Pancreas (tissue), 10 donors: ENCODE data around the gene NPM1. TPM values are rescaled to one million over a fixed set of nuclear protein-coding genes. Genes with fewer than 3 reads are reported as not detected.
"Not testable (repeated sequence)": the region's sequence is repeated elsewhere in the genome, so short reads cannot be mapped to it uniquely, and the experiment has no call there.

Experiments used
- ATAC-seq, 4 donors: fragments of 200-7000 bp; cut with Tn5 transposase; one replicate each; pipeline versions ENCODE4 v1.8.0 to v1.9.1; 2020; ENCODE audit warnings: mild to moderate bottlenecking in 4 of 4, moderate library complexity in 4 of 4
- DNase-seq, 6 donors: peaks; one replicate each; pipeline ENCODE4 v3.0.0-alpha.2; 2020
- FAIRE-seq: peaks from 2 replicates; lab custom pipeline; 2012; peaks lifted over from hg19 to GRCh38; lab: Jason Lieb, UNC
- H3K27ac ChIP-seq, 4 donors: fragments of 200-600 bp; sonication (generic); 1 replicate in 3 of 4; 2 replicates in 1 of 4; pipeline versions ENCODE4 v1.5.0 to v1.8.0; 2020
- H3K27me3 ChIP-seq, 4 donors: fragments of 200-600 bp; one replicate each; pipeline ENCODE4 v1.8.0; 2021
- H3K36me3 ChIP-seq, 3 donors: fragments of 200-600 bp; sonication (generic) in 1 of 3; one replicate each; pipeline versions ENCODE4 v1.5.0 to v1.8.0; 2020 to 2021
- H3K4me1 ChIP-seq, 3 donors: fragments of 200-600 bp; one replicate each; pipeline ENCODE4 v1.8.0; 2021
- H3K4me3 ChIP-seq, 4 donors: fragments of 200-600 bp; sonication (generic) in 2 of 4; one replicate each; pipeline versions ENCODE4 v1.5.0 to v1.8.0; 2020 to 2021
- H3K9me3 ChIP-seq, 4 donors: fragments of 200-600 bp; one replicate each; pipeline ENCODE4 v1.8.0; 2021
- WGBS, 2 donors: extraction: QIAGEN DNeasy Blood & Tissue Kit; methylation state at CpG; one replicate each; pipeline ENCODE4 v1.1.7; 2013; 5-methylcytosine and 5-hydroxymethylcytosine counted together
- intact Hi-C, 3 donors: fragments of 100-400 bp; cut with DNase I; formaldehyde crosslinking; loops; one replicate each; pipeline versions ENCODE4 v1.11.1 to v1.14.2; 2022
- polyA plus RNA-seq, 2 donors: library from polyadenylated mRNA; stranded (reverse); fragments of 200-250 nt; gene quantifications; one replicate each; pipeline ENCODE4 v1.2.3, GENCODE V29; 2013
- total RNA-seq, 6 donors: library from RNA; stranded (reverse); fragmentation: NEBNext Ultra II Directional in 4 of 6; extraction: Animal tissue kit (Norgen Biotek cat#: 25700) in 4 of 6; gene quantifications; one replicate each; pipeline versions ENCODE4 v1.2.1 to v1.2.4, GENCODE V29; 2021 to 2023
- TF ChIP-seq, protein P1 (sequence below), 4 donors: fragments of 200-600 bp; sonication (generic) in 3 of 4; IDR thresholded peaks; one replicate each; pipeline versions ENCODE4 v1.5.0 to v1.8.0; 2021; ENCODE audit warnings: antibody characterized with exemption in 4 of 4
- donor health status: healthy with polysubstance abuse.
- donor health status: DM: no; HTN: no; CAD: no; lungs with moderate emphysema.
- donor health status: DM: no; HTN: no; CAD: no.
- donor health status: control.
- donor health status: control.
- donor health status: Bipolar disorder and iron deficiency.
- donor health status: DM: yes; HTN: yes; CAD: no.
- donor health status: DM: no; HTN: no; CAD: no.
- donor health status: DM: no; HTN: no; CAD: no.
- donor health status: DM: yes; HTN: yes; CAD: no.

Gene NPM1
- total and polyA plus RNA-seq, 8 donors: 412 to 942 (median 682) TPM

- Histone ChIP-seq H3K4me1 (no peaks in the 10 kb centered on the region), H3K4me3 (no peak overlapping the region), H3K36me3 (no peaks in the 10 kb centered on the region), H3K9me3 (no peaks in the 10 kb centered on the region), H3K27ac (no peak overlapping the region), H3K27me3 (no peaks in the 10 kb centered on the region)
- FAIRE-seq: no peak
- TF ChIP-seq, protein P1, sequence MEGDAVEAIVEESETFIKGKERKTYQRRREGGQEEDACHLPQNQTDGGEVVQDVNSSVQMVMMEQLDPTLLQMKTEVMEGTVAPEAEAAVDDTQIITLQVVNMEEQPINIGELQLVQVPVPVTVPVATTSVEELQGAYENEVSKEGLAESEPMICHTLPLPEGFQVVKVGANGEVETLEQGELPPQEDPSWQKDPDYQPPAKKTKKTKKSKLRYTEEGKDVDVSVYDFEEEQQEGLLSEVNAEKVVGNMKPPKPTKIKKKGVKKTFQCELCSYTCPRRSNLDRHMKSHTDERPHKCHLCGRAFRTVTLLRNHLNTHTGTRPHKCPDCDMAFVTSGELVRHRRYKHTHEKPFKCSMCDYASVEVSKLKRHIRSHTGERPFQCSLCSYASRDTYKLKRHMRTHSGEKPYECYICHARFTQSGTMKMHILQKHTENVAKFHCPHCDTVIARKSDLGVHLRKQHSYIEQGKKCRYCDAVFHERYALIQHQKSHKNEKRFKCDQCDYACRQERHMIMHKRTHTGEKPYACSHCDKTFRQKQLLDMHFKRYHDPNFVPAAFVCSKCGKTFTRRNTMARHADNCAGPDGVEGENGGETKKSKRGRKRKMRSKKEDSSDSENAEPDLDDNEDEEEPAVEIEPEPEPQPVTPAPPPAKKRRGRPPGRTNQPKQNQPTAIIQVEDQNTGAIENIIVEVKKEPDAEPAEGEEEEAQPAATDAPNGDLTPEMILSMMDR (IDR thresholded peaks at IDR 0.05): no peak
- intact Hi-C loops: loop anchor here in 1 of 3 donors (5.0 kb wide), 1 partner anchor 533 kb away; no protein-coding TSS in a partner anchor
- DNase-seq: no peak
- no peak for ATAC-seq
- WGBS, 2 donors: 89 to 91% methylated on average over 19 of the region's 19 CpGs
Observed at GRCh38 chr5:171344936-171345608, 42.6 kb upstream of the NPM1 start.

DNA sequence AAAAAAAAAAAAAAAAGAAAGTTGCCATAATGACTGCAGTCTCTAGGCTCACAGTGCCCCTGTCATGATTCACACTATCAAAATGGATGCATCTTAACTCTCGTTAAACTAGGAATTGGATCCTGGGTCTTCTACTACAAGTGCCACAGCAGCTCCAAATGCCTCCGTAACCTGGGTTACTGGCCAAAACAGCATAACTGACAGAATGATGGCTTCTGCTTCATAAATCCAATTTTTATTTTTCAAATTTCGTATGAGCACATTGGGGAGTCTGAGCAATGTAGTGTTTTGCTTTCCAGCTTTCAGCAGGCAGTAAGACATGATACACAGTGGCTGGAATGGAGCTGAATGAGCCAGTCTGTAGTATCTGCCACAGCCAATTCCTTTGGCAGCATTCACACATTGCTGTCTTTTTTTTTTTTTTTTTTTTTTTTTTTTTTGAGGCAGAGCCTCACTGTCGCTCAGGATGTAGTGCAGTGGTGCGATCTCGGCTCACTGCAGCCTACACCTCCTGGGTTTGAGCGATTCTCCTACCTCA is 36.0 kb upstream of the NPM1 start:
- Histone ChIP-seq H3K27me3 (no peaks in the 10 kb centered on the region), H3K27ac (no peak overlapping the region), H3K36me3 (no peaks in the 10 kb centered on the region), H3K9me3 (no peaks in the 10 kb centered on the region), H3K4me3 (no peak overlapping the region), H3K4me1 (no peaks in the 10 kb centered on the region)
- FAIRE-seq (no peak), ATAC-seq (no peak), DNase-seq (no peak)
- TF ChIP-seq, protein P1 (IDR thresholded peaks at IDR 0.05): no peak
- intact Hi-C loops: no loop called here
- WGBS, 2 donors: 79 to 84% methylated on average over 7 of the region's 7 CpGs

GRCh38 chr5:171355302-171355724 is 32.3 kb upstream of the NPM1 start:
- no peak overlapping the region for H3K27ac ChIP-seq
- TF ChIP-seq, protein P1 (IDR thresholded peaks at IDR 0.05): no peak
- H3K4me3 ChIP-seq: no peak overlapping the region
- H3K36me3 ChIP-seq: no peaks in the 10 kb centered on the region
- WGBS, 2 donors: 90 to 91% methylated on average over 5 of the region's 5 CpGs
- H3K9me3 ChIP-seq: no peaks in the 10 kb centered on the region
- no peaks in the 10 kb centered on the region for H3K4me1 ChIP-seq
- DNase-seq (no peak), FAIRE-seq (no peak), ATAC-seq (no peak)
- H3K27me3 ChIP-seq: no peaks in the 10 kb centered on the region
- intact Hi-C loops: no loop called here

GRCh38 chr5:171357843-171358242 is 29.8 kb upstream of the NPM1 start:
- DNase-seq: no peak
- Histone ChIP-seq H3K36me3 (no peaks in the 10 kb centered on the region), H3K27ac (no peak overlapping the region), H3K4me1 (no peaks in the 10 kb centered on the region), H3K27me3 (no peaks in the 10 kb centered on the region), H3K4me3 (no peak overlapping the region), H3K9me3 (no peaks in the 10 kb centered on the region)
- 91 to 93% methylated on average over 2 of the region's 2 CpGs for WGBS, 2 donors
- TF ChIP-seq, protein P1 (IDR thresholded peaks at IDR 0.05): no peak
- no peak for ATAC-seq
- intact Hi-C loops: no loop called here
- no peak for FAIRE-seq

- H3K9me3 ChIP-seq, intact Hi-C loops, H3K27me3 ChIP-seq, DNase-seq, H3K4me3 ChIP-seq, ATAC-seq, H3K27ac ChIP-seq, H3K36me3 ChIP-seq, FAIRE-seq, H3K4me1 ChIP-seq: not testable (repeated sequence)
- 74 to 76% methylated on average over 7 of the region's 7 CpGs for WGBS, 2 donors
Observed at GRCh38 chr5:171361151-171361550, 26.5 kb upstream of the NPM1 start.

DNA sequence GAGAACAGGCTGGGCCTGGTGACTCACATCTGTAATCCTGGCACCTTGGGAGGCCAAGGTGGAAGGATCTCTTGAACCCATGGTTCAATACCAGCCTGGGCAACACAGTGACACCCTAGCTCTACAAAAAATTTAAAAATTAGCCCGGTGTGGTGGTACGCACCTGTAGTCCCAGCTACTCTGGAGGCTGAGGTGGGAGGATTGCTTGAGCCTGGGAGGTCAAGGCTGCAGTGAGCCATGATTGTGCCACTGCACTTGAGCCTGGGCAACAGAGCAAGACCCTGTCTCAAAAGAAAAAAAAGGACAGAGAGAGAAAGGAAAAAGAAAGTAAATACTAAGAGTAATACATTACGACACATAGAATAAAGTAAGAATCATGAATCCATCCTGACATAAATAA is 24.4 kb upstream of the NPM1 start:
- H3K9me3 ChIP-seq, H3K4me1 ChIP-seq, H3K36me3 ChIP-seq, H3K27me3 ChIP-seq, DNase-seq, H3K4me3 ChIP-seq, H3K27ac ChIP-seq, ATAC-seq, FAIRE-seq, intact Hi-C loops: not testable (repeated sequence)
- WGBS, 2 donors: 89 to 98% methylated on average over 3 of the region's 3 CpGs
